GM11168 (cell line): ENCODE results near the gene PACSIN2.
"Not testable (repeated sequence)": the region's sequence is repeated elsewhere in the genome, so short reads cannot be mapped to it uniquely, and the experiment has no call there.

Experiments
- in situ Hi-C: fragments of 300-500 bp; cut with MboI; formaldehyde crosslinking; loops from one replicate; pipeline ENCODE4 v1.12.0; 2022; ENCODE audit warnings: low sequenced_read_pairs; ENCODE audit not compliant: unreplicated experiment

The PACSIN2 gene

DNA sequence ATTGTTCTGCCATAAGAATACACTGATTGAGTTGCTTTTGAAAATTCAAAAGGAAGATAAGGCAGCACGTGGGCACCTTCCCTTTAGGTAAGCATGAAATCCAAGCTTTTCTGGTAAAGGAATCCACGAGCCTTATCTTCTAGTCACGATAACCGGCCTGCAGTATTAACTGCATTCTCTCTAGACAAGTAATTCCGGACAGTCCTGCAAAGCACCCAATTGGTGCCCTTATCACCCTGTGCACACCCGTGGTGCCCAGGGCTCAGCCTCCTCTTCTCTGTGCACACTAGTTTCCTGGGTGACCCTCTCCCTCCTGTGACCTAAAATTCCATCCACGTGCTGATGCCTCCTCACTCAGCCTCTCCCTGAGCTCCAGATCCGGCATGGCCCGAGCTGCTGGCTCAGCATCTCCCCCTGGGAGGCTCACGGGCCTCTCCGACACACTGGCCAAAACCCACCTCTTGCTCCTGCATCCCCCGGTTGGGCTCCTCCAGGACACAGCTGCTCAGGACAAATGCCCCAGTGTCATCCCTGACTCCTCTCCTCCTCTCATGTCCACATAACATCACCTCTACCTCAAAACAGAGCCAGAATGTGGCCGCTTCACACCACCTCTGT is 63.7 kb downstream of the PACSIN2 start:
- in situ Hi-C loops, result no loop called here

DNA sequence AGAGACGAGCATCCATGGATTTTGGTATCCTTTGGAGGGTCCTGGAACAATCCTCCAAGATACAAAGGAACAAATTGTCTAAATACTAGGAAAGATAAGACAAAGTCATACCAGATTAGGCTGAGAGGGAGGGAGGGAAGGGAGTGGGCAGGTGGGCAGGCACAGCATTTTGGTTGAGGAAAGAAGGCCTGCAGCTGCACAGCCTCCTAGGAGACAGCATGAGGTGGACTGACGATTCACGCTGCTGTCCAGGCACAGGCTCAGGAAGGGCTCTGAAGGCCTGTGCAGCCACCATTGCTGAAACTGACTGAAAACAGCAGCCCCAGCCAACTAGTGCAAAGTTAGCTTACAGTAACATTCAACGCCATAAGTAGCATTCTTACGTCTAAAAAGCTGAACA is 64.7 kb downstream of the PACSIN2 start:
- in situ Hi-C loops, result no loop called here

DNA sequence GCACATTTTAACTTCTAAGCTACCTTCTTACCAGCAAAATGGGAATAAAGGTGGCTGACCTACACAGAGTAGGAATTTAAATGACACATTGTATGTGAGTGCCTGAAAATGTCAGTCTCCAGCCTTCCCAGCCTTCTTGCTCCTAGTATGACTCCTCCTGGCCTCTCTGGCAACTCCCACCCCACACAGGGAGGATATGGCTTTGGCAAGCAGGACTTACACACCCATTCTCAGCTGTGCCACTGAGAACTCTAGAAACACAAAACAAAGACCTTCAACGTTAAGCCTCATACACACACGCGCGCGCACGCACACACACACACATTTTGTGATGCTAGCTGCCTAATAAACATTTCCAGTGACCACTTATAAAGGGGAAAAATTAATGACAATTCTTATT is 65.8 kb downstream of the PACSIN2 start:
- in situ Hi-C loops, result no loop called here

DNA sequence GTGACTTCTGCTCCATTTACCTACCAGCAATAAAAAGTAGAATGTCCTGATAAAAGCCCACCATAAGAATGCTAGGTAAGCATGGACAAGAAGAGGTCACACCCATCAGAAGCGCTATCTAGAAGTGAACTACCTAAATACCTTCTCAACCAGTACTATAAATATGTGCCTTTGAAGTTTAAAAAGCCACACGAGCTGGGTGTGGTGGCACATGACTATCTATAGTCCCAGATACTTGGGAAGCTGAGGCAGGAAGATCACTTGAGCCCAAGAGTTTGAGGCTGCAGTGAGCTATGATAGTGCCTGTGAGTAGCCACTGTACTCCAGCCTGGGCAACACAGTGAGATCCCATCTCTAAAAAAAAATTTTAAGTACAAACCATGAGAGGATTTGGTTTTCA is 66.7 kb downstream of the PACSIN2 start:
- in situ Hi-C loops, result no loop called here

DNA sequence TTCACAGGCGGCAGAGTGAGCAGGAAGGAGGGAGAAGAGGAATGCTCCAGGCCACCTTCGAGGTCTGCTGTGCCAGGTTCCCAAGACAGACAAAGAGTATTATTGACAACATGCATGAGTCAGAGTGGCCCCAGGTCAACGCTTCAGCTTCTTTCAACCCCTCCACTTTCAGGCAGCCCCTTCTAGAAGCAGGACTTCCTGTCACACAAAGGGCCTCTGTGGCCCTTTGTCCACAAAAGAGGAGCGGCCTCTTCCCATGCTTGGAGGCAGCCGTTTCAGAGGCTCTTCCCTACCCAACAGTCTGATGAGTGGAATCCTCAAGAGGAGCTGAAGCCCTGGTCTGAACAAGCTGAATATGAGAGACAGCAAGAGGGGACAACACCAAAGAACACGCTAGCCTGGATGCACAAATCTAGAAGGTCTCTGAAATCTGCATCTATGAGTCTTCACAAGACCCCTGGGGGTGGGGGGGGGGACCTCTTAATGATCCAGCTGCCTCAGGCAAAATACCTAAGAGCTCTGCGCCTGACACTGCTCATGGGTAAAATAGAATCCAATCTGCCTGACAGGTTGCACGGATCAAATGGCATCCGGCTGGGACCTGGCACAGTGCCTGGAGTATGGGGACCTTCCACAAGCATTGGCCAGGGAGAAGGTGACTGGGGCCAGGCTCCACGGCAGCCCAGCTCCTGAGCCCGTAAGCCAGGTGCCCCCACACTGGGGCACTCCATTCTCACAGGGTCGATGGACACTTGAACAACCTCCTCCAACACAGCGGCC is 67.5 kb downstream of the PACSIN2 start:
- in situ Hi-C loops, result no loop called here

DNA sequence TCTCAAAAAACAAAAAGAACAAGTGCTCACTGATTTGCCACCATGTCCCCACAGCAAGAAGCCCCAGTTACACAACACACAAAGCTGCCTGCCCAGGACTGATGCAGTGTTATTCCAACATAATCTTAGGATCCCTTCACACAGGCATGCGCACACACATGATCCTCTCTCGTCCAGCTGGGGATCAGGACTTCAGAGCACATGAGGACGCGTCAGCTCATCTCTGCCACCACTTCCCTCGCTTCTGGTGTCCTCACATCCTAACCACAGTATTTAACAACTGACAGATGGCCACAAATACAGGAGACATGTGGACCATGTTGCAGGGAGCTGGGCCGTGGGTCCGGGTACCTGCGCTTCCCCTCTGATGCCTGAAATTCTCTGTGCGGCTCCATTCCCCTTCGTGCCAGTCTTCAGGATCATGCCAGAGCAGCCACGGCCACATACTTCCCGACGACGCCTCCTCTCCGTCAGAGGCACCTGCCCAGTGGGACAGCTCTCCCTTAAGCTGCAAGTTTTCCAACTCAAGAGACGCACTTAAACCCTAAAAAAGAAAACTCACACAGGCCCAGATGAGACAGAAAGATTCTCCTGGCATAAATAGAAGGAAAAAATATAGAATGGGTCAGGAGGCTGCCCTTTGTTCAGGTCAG is 68.3 kb downstream of the PACSIN2 start:
- in situ Hi-C loops, result no loop called here

DNA sequence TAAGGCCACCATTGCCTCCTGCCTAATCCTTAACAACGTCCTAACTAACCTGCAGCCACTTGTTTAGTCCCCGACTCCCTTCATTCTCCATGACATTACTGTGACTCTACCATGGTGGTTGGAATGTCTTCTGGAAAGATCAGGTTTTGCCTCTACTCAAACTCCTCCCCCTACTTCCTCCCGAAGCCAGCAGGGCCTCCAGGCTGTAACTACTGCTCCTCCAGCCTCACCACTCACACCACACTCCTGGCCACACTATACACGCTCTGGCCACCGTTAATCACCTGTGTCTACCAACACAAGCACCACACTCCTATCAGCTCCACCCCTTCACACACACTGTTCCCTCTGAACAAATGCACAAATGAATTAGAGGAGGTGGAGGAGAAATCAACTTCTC is 69.2 kb downstream of the PACSIN2 start:
- in situ Hi-C loops, result no loop called here

DNA sequence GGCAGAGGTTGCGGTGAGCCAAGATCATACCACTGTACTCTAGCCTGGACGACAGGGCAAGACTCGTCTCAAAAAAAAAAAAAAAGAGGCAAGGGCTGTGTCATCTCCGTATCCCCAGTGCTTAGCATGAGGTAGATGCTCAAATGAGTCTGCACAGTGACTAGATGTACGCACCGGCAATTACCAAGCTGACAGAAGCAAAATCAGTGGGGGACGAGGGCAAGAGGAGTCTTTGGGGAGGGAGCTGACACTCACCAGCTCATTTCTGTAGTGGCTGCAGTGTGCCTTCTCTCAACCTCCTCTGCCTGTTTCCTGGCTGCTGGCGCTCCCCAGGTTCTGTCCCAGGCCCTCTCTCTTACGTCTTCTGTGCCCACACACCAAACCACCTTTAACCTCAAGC is 69.9 kb downstream of the PACSIN2 start:
- in situ Hi-C loops, result no loop called here

DNA sequence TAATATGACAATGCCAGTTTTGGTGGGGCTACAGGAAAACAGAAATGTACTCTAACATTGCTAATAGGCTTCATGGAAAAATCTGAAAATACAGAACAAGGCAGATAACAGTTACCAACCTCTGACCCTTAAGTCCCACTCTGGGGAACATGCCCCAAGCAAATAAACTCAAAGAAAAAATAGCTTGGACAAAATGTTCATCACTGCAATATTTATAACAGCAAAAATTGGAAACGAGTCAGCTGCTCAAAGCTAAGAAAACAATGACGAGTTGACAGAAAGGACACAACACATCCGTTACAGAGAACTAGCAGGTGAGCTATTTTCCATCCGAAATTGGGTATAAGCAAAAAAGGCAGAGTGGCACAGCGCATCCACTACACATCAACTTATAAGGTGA is 70.5 kb downstream of the PACSIN2 start:
- in situ Hi-C loops, result no loop called here

DNA sequence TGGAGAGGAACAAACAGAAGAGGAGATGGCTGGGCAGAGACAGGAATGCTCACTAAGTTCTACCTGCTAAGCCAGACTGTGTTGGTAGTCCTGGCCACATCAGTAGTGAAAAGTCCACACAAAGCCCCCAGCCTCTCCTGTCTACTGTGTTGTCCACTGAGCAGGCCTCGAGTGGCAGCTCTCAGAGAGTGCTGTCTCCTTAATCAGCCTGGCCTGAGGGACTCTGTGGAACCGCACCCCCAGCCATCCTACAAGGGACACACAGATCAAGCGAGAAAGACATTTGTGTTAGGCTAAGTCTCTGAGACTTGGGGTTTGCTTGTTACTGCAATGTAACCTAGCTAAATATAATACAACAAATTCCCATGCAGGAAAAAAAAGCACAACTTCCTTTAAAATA is 71.0 kb downstream of the PACSIN2 start:
- in situ Hi-C loops, result no loop called here

DNA sequence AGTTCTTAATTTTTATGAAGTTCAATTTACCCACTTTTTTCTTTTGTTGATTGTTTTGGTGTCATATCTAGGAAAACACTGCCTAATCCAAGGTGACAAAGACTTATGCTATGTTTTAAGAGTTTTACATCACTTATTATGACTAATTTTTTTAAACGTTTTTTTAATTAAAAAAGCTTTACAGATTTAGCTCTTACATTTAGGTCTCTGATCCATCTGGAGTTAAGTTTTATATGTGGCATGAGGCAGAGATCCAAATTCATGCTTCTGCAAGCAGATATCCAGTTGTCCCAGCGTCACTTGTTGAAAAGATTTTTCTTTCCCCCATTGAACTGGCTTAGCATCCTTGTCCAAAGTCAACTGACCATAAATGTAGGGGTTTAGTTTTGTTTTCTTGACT is 72.6 kb downstream of the PACSIN2 start:
- in situ Hi-C loops, result no loop called here

DNA sequence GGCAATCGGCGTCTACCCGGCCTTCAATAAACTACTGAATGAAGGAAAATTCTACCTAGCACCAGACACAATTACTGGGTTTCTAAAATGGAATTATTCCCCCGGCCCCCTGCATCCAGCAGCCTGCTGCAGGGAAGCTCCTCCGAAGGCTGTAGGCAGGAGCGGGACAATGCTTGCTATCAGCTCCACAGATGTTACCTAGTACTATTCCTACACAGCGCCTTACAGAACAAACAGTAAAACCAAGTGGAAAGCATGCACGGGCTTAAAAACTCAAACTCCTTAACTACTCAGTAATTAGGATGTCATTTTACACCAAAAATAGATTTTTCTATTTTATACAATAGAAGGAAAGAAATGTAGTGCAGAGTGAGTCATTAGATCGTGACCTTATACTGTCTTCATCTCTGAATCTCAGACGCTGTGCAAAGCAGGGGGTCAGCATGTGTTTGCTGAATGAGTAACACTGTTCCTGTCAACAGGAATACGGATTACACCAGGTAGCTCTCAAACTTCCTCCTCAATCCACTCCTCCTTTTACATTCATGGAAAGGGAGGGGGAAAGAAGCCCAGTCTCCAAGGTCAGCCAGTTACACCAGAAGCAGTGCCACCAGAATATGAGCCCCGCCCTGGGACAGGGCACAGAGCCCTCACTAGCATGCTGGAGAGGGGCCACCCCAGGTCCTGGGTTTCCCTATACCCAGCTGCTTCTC is 74.9 kb downstream of the PACSIN2 start:
- in situ Hi-C loops, result no loop called here

DNA sequence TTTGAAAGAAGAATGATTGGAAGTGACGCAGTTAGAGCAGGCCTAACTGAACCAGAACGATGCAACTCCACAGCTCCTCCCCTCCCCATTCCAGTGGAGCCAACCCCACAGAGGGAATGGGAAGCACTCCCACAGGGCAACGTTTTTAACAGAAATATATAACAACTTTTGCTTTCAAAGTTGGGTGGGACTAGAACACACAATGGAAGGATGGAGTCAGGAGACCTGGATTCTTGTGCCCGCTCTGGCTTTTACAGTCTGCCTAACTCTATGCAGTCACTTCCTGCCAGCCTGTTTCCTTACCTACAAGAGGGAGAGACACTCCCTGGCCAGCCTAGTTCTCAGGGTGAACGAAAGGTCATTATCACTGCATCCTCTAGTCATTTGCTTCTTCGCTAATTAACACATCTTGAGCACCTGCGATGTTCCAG is 75.5 kb downstream of the PACSIN2 start:
- in situ Hi-C loops, result no loop called here

DNA sequence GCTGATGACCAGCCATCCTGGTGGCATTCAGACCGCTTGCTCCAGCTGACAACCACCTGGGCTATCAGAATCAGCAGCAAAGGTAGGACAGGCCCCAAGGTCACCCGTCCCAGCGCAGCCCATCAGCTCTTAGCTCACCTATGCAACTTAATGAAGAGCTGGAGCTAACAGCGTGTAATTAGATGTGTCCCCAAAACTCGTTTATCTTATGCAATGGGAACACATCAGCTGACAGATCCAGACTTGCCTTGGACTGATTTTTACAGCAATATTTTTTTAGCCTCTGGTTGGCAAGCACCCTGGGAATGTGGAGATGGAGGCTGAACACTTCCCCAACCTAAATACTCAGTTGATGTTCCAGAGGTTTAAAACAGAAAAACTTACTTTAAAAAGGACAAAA is 76.0 kb downstream of the PACSIN2 start:
- in situ Hi-C loops, result no loop called here

DNA sequence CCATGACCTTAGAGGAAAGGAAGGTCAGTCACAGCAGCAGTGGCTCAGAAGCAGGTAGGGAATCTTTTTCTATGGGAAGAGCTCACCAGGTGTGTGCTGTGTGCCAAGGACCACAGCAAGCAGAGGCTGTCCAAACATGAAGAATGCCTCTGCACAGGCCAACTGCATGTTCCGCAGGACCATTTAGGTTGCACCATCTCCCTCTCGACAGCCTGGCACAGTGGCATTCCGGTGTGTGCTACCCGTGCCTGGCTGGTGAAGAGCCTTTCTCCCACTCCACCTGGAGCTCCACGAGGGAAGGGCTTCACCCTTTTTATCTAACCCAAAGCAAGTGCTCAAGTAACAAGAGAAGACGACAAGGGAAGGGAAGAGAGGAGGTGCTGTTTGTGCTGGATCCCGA is 76.5 kb downstream of the PACSIN2 start:
- in situ Hi-C loops, result no loop called here

DNA sequence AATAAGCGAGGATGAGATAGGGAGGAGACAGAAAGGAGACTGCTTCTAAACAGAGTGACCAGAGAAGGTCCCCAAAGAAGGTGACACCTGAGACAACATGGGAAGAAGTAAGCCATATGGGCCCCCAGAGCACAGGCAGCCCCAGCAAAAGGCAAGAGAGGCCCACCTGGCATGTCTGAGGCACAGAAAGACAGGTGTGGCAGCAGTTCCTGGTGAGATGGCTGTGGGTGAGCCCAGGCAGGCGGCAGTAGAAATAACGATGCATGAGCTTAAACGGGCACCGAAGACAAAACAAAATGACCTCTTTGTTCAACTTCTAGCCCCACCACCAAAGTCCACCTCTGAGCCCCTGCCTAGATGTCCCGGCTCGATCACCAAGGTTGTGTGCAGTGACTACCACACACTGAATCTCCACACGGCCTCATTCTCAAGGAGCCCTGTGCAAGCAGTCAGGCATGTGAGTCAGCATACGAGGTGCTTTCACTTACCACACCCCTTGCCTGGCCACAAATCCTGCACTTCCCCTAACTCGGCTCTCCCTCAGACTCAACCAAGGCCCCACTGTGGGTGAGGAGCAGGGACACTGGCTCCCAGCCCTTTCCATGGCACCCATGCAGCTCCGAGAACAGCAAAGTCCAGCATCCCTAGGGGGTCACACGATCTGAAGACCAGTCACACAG is 77.6 kb downstream of the PACSIN2 start:
- in situ Hi-C loops, result no loop called here

DNA sequence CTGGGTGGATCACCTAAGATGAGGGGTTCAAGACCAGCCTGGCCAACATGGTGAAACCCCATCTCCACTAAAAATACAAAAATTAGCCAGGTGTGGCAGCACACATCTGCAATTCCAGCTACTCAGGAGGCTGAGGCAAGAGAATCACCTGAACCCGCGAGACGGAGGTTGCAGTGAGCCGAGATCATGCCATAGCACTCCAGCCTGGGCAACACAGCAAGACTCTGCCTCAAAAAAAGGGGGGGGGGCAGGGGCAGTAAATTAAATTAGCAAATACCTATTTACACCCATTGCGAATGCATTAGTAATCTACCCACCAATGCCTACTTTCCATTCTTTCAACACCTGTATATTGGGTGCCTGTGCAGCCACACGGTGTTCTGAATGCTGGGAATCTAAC is 78.3 kb downstream of the PACSIN2 start:
- in situ Hi-C loops, result not testable (repeated sequence)

DNA sequence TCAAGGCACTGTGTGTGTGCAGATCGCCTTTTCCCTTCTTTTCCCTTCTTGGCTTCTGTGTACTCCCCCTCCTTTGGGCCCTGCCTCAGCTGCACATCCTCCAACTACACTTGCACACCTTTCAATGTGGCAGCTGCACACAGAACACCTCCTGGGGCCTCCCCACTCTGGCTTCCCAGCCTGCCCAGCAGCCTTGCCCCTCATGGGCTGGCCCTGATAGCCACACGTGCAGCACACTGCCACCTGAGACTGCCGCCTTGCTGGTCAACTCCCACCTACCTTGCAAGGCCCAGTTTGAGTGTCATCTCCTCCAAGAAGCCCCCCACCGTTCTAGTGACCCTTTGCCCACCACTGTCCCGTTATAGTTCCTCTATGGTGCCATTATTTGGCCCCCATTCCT is 80.6 kb downstream of the PACSIN2 start:
- in situ Hi-C loops, result no loop called here

DNA sequence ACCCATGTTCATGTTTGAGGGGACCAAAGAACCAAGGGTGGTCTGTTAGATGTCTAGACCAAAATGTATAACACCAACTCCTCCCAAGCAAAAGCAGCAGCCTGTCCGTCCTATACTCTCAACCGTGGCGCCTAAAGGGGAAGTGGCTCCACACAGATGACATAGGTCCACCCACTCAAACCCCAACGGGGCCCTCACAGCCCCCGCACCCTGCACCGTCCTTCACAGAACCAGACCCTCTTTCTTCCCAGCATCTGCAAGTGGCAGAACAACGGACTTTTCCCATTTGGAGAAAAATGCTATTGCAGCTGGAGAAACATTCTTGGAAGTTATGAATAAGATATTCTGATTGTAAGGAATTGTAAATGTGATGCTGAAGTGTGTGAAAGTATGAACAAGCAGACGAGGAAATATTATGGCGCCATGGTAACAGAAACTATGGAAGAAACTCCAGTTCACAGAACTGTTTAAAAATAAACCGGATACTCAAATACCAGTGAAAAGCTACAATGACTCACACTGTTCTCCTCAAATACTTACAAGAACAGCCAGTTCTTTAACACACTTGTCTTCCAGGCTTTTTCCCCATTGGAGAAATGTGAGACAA is 81.4 kb downstream of the PACSIN2 start:
- in situ Hi-C loops, result no loop called here

DNA sequence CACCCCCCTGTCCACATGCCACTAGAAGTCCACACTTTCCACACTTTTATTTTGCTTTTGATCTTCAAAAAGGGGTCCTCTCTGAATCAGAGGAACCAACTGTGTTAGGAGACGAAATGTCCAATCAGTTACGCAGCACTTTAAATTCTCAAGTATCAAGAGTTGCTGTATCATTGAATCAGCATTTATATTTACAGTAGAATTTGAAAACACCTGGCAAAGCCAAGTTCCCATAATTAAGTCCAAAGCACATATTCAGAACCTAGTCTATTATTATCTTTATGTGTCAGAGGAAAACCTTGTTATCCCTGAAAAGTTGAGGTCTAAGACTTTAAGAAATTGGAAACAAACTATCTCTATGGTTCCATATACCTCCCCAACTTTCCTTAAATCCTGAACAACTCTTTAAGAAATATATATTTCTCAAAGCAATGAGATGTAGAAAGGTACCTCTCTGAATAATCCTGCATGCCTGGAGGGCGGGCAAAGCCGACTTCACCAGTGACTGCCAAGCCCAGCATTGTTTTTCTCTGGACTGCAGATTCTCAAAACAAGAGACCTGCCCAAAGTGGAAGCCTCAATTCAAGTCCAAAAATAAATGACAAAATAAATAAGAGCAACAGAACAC is 82.0 kb downstream of the PACSIN2 start:
- in situ Hi-C loops, result no loop called here
